CD4-positive, alpha-beta T cell treated with Interleukin-2 at 100 ng/mL for 4 hours (primary cell): ENCODE data around the gene NUDT15.
A peak's percentile ranks its signal among the peaks of the same experiment; 100 is the strongest.
"Not testable (repeated sequence)": the region's sequence is repeated elsewhere in the genome, so short reads cannot be mapped to it uniquely, and the experiment has no call there.

Experiments used
- DNase-seq: peaks from one replicate; pipeline ENCODE4 v3.0.0-alpha.2; 2020; ENCODE audit warnings: low spot score

NUDT15 gene

GRCh38 chr13:48037346-48038173, at the start of gene NUDT15:
Gene NUDT15 (plus strand): TSS chr13:48037726. CDS start chr13:48037747, 21 bp downstream.
- DNase-seq = peak; percentile 96

DNA sequence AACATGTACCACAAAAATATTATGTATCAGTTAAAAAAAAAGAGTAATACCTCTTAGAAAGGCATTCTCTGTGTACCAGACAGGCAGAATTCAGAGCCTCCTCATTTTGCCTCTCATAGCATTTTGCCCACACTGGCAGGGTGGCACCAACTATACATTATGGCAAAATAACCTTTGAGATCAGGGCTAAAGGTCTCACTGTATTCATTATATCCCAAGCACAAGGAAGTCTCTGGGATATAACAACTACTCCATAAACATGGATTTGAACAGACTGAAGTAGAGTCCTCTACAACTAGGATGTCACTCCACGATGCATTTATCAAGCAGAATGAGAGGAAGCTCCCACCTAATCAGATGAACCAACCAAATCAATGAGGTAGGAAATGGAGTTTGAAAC, 47.1 kb upstream of the NUDT15 start:
- DNase-seq = no peak

- no peak for DNase-seq
Observed at GRCh38 chr13:47990920-47991466, 46.5 kb upstream of the NUDT15 start.

DNA sequence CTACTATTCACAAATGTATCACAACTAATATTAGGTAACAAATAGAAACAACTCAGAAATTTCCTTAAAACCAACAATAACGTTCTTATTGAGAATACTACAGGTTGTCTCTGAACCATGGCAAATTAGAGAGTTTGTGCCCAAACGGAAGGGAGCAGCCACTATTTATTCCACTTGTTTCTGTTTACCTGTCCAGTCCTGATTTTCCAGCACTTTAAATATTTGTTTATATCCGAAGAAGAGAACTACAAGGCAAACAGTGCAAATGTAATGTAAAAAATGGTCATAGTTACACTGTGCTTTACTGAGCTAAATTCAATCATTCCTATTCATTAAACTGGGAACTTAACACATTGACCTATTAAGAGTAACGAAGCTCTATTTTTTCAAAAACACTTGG, 45.7 kb upstream of the NUDT15 start:
- no peak for DNase-seq

- no peak for DNase-seq
Observed at GRCh38 chr13:47997384-47997783, 40.1 kb upstream of the NUDT15 start.

DNA sequence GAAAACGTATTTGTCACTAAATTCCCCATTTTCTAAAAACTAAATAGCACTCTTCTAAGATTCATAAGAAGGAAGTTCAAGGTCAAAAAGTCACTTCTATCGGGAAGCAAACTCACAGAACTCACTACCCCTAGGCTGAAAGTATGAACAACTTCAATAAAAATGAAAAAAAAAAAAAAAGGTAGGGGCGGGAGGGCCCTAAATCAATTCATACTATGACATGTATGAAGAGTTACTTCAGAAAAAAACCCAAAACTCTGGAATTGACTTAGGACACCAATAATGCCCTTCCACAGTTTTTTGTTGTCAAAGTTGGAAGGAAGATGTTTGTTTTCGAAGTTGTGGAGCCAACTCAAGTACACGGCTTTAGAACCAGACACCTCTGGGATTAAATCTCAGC, 37.6 kb upstream of the NUDT15 start:
- DNase-seq = no peak

GRCh38 chr13:48000559-48001113, 36.9 kb upstream of the NUDT15 start:
- DNase-seq = no peak

DNA sequence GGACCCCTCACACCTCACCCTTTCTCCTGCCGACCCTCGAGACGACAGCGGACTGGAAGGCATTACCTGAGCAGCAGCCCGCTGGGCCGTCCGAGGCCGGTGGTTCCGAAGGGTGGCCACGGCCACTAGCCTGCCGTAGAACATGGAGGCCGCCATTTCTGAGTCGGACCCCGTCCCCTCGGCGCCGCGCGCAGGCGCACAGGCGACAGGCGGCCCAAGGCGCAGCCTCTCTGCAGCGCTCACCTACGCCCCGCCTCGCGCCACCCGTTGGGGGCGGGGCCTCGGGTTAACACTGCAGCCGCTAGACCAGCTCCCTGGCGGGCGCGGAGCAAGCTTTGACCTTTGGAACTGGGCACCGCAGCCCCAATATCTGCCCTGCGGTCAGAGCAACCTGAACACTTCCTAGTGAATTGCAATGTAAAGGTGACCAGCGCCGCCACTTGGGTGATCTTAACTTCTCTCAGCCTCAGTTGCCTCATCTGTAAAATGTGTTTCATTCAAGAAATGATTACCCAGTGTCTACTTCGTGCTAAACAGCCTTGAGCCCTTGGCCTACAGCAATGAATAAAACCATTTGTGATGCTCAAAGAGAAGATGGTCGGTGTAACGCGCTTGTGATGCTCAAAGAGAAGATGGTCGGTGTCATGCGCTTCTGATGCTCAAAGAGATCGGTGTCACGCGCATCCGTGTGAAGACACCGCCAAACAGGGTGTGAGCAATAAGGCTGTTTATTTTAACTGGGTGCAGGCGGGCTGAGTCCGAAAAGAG, 36.2 kb upstream of the NUDT15 start, which contains the start of gene SUCLA2:
TSS of gene SUCLA2 (minus strand) at position 160 of the 768 bp plus-strand sequence. CDS start at position 156, 4 bp downstream.
- peak; percentile 90 for DNase-seq

DNA sequence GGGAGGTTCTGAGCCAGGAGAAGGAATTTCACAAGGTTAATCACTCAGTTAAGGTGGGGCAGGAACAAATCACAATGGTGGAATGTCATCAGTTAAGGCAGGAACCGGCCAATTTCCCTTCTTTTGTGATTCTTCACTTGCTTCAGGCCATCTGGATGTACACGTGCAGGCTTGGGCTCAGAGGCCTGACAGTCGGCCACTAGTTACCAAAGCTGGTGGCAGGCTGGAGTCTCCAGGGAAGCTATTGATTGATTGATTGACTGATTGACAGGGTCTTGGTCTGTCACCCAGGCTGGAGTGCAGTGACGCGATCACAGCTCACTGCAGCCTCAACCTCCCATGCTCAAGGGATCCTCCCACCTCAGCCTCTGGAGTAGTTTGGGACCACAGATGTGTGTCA, 35.5 kb upstream of the NUDT15 start:
- DNase-seq = not testable (repeated sequence)

DNA sequence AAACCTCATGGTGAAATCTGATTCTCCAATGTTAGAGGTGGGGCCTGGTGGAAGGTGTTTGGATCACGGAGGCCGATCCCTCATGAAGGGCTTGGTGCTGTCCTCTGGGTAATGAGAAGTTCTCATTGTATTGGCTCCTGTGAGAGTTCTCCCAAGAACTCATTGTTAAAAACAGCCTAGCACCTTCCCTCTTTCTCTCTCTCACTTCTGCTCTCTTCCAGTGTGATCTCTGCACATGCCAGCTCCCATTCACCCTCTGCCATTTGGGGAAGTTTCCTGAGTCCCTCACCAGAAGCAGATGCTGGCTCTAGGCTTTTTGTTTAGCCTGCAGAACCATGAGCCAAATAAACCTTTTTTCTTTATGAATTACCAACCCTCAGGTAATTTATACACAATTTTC, 33.3 kb upstream of the NUDT15 start:
- DNase-seq = no peak

- no peak for DNase-seq
Observed at GRCh38 chr13:48006396-48006795, 31.1 kb upstream of the NUDT15 start.

- DNase-seq = no peak
Observed at GRCh38 chr13:48009284-48009683, 28.2 kb upstream of the NUDT15 start.

DNA sequence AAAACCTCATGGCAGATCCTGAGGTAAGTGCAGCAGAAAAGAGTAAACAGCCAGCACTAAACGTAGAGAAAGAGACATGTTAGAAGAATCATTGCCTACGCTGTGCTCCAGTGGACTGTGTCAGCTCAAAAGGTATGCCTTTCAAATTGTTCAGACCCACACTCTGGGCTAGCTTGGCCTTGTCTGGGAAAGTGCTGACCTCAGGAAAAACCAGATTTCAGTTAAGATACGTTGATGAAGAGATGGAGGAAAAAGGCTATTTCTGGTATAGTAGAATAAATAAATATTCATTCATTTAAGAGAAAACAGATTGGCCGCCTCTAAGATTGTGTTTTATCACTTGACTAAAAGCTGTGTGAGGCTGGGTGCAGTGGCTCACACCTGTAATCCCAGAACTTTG, 26.8 kb upstream of the NUDT15 start:
- DNase-seq = no peak

GRCh38 chr13:48012668-48013067, 24.9 kb upstream of the NUDT15 start:
- DNase-seq = no peak

DNA sequence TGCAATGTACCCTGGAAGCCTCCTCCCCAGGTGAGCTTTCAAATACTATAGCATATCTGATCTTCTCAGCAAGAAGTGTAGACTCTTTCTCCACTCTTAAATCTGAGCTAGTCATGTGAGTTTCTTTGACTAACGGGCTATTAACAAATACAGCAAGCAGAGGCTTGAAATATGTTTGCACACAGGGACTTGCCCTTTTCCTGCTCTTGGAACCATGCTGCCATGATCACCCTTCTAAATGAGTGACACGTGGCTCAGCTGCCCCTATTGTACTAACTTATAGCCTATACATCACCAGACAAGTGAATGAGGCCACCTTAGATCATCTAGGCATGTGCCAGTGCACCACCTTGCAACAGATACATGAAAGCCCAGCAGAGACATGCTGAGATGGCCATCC, 23.2 kb upstream of the NUDT15 start:
- no peak for DNase-seq

- no peak for DNase-seq
Observed at GRCh38 chr13:48018637-48019036, 18.9 kb upstream of the NUDT15 start.

DNA sequence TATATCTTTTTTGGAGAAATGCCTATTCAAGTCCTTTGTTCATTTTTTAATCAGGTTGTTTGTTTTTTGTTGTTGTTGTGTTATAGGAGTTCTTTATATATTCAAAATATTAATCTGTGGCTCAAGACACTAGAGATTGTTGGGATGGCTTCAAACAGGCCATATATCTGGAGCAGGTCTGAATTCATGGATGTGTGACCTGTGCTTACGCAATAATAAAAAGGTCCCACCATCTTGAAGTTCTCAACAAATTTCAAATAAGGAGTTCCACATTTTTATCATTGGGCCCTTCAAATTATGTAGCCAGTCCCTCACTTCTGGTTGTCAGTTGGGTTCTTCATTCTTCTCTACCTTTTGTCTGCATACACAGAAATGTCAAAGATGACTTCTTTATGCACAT, 17.7 kb upstream of the NUDT15 start:
- no peak for DNase-seq

- no peak for DNase-seq
Observed at GRCh38 chr13:48028066-48028465, 9.5 kb upstream of the NUDT15 start.

- DNase-seq = no peak
Observed at GRCh38 chr13:48029859-48030258, 7.7 kb upstream of the NUDT15 start.

- DNase-seq = no peak
Observed at GRCh38 chr13:48038761-48039160, 1.2 kb downstream of the NUDT15 start.

DNA sequence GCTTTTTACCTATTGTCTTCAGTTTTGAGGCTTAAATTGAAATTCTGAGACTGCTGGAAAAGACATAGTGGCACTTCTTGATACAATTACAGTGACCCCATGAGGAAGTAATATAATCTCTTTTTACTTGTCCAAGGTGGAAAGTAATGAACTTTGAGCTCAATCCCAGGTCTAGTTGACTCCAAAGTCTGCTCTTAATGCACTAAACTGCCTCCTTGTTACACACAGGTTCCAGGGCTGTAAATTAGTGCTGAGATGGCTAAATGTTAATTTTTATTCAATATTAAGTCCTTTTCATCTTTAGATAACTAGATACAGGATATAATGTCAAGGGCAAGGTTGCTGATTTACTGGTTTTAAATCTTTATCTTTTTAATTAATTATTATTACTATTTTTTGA, 2.5 kb downstream of the NUDT15 start:
- no peak for DNase-seq

DNA sequence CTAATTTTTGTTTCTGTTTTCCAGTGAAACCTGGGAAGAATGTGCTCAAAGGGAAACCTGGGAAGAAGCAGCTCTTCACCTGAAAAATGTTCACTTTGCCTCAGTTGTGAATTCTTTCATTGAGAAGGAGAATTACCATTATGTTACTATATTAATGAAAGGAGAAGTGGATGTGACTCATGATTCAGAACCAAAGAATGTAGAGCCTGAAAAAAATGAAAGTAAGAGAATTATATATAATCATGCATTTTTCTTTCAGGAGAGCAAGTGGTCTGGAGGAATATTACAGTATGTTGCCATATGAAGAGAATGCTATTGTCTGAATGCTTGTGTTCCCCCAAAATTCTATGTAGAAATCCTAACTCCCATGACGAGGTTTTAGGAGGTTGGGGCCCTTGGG, 3.4 kb downstream of the NUDT15 start:
- DNase-seq = no peak

DNA sequence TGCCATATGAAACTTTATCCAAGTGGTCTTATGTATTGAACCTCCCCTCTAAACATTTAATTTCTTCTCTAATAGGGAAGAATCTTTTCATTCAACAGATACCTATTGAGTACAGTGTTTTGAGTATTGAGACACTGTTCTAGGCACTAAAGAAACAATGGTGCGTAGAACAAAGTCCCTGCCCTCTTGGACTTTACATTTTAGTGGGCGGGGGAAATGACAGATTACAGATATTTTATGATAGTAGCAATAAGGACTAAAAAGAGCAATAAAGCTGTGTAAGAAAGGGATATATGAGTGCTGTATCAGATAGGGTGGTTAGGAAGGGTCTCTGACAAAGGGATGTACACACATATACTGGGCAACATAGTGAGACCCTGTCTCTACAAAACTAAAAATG, 5.4 kb downstream of the NUDT15 start:
- DNase-seq = no peak
